Upper lobe of right lung (tissue), 1 donor: Measurements from ENCODE around the gene OCA2. TPM values are rescaled to one million over a fixed set of nuclear protein-coding genes. Genes with fewer than 3 reads are reported as not detected.

Experiments
- ATAC-seq: fragments of 200-7000 bp; cut with Tn5 transposase; one replicate; pipeline ENCODE4 v1.9.1; 2020; ENCODE audit warnings: mild to moderate bottlenecking, moderate library complexity
- DNase-seq: peaks from one replicate; pipeline ENCODE4 v3.0.0-alpha.2; 2020
- H3K27ac ChIP-seq: fragments of 200-600 bp; one replicate; pipeline ENCODE4 v1.8.0; 2022
- H3K27me3 ChIP-seq: fragments of 200-600 bp; one replicate; pipeline ENCODE4 v1.8.0; 2022; ENCODE audit warnings: mild to moderate bottlenecking
- H3K36me3 ChIP-seq: fragments of 200-600 bp; one replicate; pipeline ENCODE4 v1.8.0; 2022
- H3K4me1 ChIP-seq: fragments of 200-600 bp; one replicate; pipeline ENCODE4 v1.8.0; 2022
- H3K4me3 ChIP-seq: fragments of 200-600 bp; one replicate; pipeline ENCODE4 v1.8.0; 2022; ENCODE audit warnings: mild to moderate bottlenecking
- H3K9me3 ChIP-seq: fragments of 200-600 bp; one replicate; pipeline ENCODE4 v1.8.0; 2022
- intact Hi-C: fragments of 100-400 bp; cut with DNase I; formaldehyde crosslinking; loops from one replicate; pipeline ENCODE4 v1.11.0; 2022
- total RNA-seq: library from RNA; stranded (reverse); fragmentation: NEBNext Ultra II Directional; extraction: Animal tissue kit (Norgen Biotek cat#: 25700); gene quantifications from one replicate; pipeline ENCODE4 v1.2.1, GENCODE V29; 2021
- TF ChIP-seq, protein P1 (sequence below): fragments of 200-600 bp; IDR thresholded peaks from one replicate; pipeline ENCODE4 v1.8.0; 2022; ENCODE audit warnings: antibody characterized with exemption
- donor health status: DM: no; HTN: yes; CAD: no; lungs with severe emphysema.

The OCA2 gene
- total RNA-seq, 1 donor from 2014 or later = 0.55 TPM

DNA sequence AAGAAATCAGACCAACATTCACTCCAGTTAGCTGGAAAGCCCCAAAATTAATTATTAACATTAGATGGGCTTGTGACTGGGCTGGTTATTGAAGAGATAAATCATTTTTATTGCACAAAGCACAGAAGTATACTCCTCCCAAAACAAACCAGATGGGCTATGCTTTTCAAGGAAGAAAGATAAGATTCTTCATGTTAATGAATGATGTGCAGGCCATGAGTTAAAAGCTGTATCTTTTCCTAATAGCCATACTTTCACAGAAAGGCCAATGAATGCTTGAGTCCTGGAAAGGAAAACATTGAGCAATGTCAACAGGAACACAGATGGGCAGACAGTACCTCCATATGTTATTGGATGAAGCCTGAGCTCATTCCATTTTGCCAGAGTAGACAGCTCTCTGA is 55.4 kb downstream of the OCA2 start:
- no peak overlapping the region for H3K27ac ChIP-seq
- H3K4me3 ChIP-seq = no peak overlapping the region
- H3K36me3 ChIP-seq = no peaks in the 10 kb centered on the region
- no peak for DNase-seq
- H3K4me1 ChIP-seq = no peaks in the 10 kb centered on the region
- no peak for ATAC-seq
- intact Hi-C loops = no loop called here
- no peaks in the 10 kb centered on the region for H3K9me3 ChIP-seq
- no peaks in the 10 kb centered on the region for H3K27me3 ChIP-seq
- TF ChIP-seq, protein P1, sequence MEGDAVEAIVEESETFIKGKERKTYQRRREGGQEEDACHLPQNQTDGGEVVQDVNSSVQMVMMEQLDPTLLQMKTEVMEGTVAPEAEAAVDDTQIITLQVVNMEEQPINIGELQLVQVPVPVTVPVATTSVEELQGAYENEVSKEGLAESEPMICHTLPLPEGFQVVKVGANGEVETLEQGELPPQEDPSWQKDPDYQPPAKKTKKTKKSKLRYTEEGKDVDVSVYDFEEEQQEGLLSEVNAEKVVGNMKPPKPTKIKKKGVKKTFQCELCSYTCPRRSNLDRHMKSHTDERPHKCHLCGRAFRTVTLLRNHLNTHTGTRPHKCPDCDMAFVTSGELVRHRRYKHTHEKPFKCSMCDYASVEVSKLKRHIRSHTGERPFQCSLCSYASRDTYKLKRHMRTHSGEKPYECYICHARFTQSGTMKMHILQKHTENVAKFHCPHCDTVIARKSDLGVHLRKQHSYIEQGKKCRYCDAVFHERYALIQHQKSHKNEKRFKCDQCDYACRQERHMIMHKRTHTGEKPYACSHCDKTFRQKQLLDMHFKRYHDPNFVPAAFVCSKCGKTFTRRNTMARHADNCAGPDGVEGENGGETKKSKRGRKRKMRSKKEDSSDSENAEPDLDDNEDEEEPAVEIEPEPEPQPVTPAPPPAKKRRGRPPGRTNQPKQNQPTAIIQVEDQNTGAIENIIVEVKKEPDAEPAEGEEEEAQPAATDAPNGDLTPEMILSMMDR = no peak

DNA sequence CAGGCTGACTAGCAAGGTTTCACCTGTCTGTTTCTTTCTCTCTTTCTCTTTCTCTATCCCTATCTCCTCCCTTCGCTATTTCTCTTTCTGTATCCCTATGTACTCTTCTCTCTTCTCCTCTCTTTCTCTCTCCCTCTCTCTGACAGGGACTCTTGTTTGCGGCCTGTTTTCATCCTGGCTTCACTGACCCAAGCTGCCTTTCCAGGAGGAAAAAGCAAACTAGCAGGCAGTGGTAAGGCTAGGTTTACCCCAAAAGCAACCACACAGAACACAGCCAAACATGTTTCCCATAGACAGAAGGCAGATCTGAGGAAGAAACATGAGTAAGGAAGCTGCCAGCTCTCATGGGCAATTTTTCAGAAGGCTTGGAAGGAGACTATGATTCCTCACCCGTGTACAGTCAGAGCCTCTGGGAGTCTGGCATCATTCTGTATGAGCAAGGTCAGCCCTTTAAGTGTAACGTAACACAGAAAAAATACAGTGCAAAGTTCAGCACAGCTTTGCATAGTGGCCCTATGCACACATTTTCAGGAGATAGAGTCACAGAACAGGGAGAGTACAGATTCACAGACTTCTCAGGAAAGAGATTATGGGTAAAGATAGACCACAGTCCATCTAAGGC is 61.0 kb downstream of the OCA2 start:
- no peaks in the 10 kb centered on the region for H3K36me3 ChIP-seq
- DNase-seq = no peak
- H3K4me1 ChIP-seq = no peaks in the 10 kb centered on the region
- H3K9me3 ChIP-seq = no peaks in the 10 kb centered on the region
- ATAC-seq = no peak
- no peak overlapping the region for H3K27ac ChIP-seq
- no peak overlapping the region for H3K4me3 ChIP-seq
- intact Hi-C loops = no loop called here
- H3K27me3 ChIP-seq = no peaks in the 10 kb centered on the region
- TF ChIP-seq, protein P1 = no peak

DNA sequence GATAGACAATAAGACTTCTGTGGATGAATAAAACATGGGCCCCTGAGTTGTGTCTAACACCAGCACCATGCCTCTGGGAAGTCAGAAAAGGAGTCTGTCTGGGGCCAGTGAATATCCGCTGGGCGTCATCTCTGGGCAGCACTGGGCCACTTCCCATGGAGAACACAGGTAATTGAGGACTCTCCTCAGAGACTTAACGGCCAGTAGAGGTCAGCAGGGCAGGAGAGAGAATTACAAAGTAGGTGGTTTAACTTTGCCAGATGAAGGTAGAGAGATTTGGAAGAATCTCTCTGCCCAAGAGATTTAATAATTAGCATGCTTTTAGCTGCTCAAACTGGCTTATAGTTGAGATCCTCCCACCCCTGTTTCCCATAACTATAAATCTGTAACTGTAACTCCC is 65.7 kb downstream of the OCA2 start:
- no peaks in the 10 kb centered on the region for H3K9me3 ChIP-seq
- intact Hi-C loops = no loop called here
- no peaks in the 10 kb centered on the region for H3K27me3 ChIP-seq
- TF ChIP-seq, protein P1 = no peak
- DNase-seq (no peak), ATAC-seq (no peak)
- H3K36me3 ChIP-seq = no peaks in the 10 kb centered on the region
- H3K4me1 ChIP-seq = no peaks in the 10 kb centered on the region
- H3K4me3 ChIP-seq = no peak overlapping the region
- H3K27ac ChIP-seq = no peak overlapping the region

DNA sequence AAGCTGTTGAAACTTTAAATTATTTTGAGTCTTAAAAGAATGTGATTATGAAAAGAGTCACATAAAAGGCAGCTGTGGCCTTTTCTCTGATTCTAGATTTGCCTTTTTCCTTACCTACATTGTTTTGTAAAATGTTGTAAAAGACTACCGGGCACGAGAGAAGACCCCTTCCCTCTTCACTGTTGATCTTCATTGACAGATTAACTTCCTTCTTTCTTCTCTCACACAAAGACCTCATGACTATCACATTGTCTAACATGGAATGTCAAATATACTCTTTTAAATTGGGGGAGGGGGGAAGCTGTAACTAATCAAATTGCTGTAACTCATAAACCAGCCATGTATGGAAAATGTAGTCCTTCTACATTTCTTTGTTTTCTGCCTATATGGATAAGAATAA is 68.3 kb downstream of the OCA2 start:
- H3K36me3 ChIP-seq = no peaks in the 10 kb centered on the region
- DNase-seq (no peak), ATAC-seq (no peak)
- TF ChIP-seq, protein P1 = no peak
- H3K4me1 ChIP-seq = no peaks in the 10 kb centered on the region
- no peaks in the 10 kb centered on the region for H3K9me3 ChIP-seq
- intact Hi-C loops = no loop called here
- H3K27ac ChIP-seq = no peak overlapping the region
- H3K27me3 ChIP-seq = no peaks in the 10 kb centered on the region
- H3K4me3 ChIP-seq = no peak overlapping the region

DNA sequence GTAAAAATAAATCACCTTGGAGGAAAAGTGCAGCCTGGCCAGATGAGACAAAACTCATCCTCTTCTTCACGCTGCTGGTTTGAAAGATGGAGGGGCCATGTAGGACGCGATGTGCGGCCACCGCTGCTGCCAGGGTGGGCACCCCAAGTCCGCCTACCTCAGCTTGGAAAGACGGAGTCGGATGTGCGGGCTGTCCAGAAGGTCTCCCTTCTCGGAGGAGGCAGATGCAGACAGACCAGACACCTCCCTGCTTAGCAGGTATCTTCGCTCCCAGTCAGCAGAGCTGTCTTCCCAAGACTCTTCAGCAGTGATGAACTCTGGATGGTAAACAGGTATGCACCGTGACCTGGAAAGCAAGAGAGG is 71.4 kb downstream of the OCA2 start:
- no peaks in the 10 kb centered on the region for H3K4me1 ChIP-seq
- no peaks in the 10 kb centered on the region for H3K27me3 ChIP-seq
- DNase-seq (no peak), ATAC-seq (no peak)
- TF ChIP-seq, protein P1 = no peak
- H3K36me3 ChIP-seq = no peaks in the 10 kb centered on the region
- no peak overlapping the region for H3K27ac ChIP-seq
- H3K9me3 ChIP-seq = no peaks in the 10 kb centered on the region
- no peak overlapping the region for H3K4me3 ChIP-seq
- intact Hi-C loops = no loop called here
